GM19397 (cell line): ENCODE results near the gene NRSN2.
A peak's percentile ranks its signal among the peaks of the same experiment; 100 is the strongest.

ENCODE experiments used
- ATAC-seq: cut with Tn5 transposase; IDR thresholded peaks from one replicate; pipeline ENCODE4 v1.9.1; 2021; ENCODE audit warnings: mild to moderate bottlenecking, moderate library complexity; ENCODE audit not compliant: unreplicated experiment

The NRSN2 gene, protein sequence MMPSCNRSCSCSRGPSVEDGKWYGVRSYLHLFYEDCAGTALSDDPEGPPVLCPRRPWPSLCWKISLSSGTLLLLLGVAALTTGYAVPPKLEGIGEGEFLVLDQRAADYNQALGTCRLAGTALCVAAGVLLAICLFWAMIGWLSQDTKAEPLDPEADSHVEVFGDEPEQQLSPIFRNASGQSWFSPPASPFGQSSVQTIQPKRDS

DNA sequence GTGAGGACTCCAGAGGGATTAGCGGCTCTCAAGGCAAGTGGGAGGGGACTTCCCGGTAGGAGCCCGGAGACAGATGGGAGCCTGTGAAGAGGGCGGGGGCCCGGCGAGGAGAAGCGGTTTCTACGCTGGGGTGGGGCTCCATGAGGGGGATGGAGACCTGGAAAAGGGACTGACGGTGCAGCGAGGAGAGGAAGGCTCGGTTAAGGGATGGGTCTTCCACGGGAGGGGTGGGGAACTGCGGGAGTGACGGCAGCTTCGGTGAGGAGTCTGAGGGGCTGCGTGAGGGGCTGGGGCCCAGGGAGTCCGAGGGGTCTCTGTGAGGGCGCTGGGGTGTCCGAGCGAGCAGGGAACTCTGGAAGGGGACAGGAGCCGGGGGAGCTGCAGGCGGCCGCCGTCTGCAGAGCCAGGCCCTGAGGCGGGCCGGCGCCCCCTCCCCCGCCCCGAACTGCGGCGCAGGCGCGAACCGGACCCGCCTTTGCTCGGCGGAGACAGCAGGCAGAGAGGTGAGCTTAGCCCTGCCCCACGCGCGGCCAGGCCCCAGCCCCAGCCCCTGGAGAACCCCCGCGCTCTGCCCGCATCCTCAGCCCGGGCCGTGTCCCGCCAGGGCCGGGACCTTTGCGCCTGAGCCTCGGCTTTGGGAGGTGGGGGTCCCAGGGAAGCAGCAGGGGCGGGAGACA, at the start of gene NRSN2:
Gene NRSN2, plus strand, starts transcription at position 472 of the 677 bp plus-strand sequence. CDS start 2,533 bp downstream, outside the sequence.
- no peak for ATAC-seq

DNA sequence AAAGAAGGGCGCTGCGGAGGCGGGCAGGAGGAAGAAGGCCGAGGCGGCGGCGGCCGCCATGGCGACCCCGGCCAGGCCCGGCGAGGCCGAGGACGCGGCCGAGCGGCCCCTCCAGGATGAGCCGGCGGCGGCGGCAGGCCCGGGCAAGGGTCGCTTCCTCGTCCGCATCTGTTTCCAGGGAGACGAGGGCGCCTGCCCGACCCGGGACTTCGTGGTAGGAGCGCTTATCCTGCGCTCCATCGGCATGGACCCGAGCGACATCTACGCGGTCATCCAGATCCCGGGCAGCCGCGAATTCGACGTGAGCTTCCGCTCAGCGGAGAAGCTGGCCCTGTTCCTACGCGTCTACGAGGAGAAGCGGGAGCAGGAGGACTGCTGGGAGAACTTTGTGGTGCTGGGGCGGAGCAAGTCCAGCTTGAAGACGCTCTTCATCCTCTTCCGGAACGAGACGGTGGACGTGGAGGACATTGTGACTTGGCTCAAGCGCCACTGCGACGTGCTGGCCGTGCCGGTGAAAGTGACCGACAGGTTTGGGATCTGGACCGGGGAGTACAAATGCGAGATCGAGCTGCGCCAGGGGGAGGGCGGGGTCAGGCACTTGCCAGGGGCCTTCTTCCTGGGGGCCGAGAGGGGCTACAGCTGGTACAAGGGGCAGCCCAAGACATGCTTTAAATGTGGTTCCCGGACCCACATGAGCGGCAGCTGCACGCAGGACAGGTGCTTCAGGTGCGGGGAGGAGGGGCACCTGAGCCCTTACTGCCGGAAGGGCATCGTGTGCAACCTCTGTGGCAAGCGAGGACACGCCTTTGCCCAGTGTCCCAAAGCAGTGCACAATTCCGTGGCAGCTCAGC, 48.8 kb upstream of the NRSN2 start:
- peak; percentile 24 for ATAC-seq

DNA sequence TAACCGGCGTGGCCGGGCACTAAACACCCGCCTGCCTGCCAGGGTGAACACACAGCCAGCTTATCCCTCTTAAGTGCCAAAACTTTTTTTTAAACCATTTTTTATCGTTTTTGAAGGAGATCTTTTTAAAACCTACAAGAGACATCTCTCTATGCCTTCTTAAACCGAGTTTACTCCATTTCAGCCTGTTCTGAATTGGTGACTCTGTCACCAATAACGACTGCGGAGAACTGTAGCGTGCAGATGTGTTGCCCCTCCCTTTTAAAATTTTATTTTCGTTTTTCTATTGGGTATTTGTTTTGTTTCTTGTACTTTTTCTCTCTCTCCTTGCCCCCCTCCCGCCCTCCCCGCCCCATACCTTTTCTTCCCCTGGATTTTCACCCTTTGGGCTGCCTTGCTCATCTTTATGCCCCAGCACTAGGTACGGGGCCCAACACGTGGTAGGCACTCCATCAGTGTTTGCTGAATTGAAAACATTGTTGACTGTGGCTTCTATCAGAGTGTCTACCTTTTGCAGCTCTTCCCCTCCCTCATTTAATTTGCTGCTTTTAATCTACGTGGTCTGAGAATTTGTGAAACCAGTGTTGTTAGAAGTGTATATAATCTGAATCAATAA, 48.0 kb upstream of the NRSN2 start:
- ATAC-seq = no peak

DNA sequence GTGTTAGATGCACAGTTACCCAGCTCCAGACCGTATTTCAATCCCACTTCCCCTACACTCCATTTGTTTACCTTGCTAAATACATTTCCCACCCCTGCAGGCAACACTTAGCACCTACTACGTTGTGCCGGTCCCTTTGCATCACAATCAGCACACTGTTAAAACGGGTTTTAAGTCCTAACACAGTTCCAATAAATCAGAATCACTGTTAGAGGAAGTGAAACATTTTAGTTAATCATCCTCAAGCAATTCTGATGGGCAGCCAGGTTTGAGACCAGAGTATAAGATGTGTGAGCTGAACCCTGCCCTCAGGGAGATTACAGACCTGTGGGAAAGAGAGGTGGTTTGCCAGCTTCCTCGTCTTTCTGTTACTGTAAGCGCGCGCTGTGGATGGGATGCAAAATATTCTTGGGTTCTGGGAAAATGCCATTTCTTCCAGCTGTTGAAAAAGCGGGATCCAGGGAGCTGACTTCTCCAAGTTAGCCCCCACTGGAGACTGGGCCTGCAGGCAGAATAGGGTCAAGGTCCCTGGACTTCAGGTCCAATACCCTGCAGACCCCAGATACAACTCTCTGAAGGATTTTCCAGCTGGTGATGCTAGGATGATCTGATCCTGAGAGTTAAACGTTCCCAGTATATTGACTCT, 46.4 kb upstream of the NRSN2 start:
- no peak for ATAC-seq

DNA sequence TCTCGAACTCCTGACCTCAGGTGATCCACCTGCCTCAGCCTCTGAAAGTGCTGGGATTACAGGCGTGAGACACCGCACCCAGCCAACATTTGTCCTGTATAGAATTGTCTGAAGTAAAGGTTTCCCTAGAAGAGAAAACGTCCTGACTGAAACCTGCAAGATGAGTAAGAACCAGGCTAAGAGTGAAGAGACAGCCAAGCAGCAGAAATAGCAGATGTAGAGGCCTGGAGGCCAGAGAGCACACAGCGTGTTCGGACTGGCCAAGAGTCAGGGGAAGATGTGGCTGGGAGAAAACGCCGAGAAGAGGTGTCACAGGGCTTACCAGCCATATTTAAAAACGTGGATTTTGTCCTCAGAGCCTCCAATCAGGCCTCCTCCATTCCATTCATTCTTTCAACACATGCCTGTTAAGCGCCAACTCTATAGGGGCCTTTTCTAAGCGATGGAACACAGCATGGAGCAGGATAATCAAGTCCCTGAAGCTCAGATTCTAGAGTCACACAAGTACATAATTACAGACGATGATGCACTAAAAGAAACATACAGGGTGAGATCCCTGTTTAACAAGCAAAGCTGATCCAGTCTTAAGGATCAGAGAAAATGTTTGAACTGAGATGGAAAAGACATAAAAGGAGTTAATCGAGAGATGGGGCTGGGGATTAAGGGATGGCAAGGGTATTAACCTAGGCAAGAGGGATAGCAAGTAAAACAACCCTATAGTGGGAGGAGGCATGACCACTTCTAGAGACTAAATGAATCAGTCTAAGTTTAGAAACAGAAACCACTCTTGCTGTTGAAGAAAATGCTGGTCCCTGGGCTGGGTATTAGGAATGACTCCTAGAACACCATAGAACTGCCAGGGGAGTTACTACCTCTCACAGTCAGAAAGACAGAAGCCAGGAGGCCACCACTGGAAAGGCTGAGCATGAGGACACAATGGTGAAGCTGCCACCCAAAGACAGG, 44.7 kb upstream of the NRSN2 start:
- no peak for ATAC-seq

DNA sequence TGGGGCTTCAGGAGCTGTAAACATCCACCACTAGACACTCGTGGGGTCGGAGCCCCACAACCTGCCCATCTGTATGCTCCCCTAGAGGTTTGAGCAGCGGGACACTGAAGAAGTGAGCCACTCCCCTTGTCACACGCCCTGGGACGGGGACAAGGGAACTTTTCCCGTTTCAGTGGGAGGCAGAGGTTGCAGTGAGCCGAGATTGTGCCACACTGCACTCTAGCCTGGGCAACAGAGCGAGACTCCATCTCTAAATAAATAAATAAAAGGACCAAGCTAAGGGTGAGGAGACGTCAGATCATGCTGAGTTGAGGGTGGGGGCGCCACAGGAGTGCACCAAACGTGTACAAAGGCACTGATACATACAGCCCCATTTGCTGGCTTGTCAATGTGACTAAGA, 41.2 kb upstream of the NRSN2 start:
- ATAC-seq = no peak

DNA sequence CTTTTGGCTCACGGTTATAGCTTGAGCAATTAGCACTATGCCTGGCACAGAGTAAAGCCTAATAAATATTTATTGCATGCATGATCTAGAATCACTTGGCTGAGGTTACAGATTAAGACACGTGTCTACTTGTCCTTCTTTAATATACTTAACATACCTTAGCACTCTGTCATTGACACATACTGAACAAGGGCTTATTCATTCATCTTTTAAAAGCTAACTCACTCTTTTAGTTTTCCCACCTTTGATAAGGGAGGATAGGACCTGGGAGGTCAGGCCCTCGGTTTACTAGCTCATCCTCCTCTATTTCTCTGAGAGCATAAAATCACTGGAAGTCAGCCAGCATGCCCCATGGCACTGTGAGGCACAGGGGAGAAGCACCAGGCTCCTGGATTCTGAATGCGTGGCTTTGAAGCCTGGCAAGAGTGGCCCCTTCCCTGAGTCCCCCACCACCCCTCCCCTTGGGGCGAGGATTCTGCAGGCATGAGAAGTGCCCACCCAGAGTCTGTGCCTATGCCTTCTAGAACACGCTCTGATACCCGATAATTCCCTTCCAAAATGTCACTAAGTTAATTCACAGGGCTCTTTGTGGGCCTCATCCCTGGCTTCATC, 38.4 kb upstream of the NRSN2 start:
- no peak for ATAC-seq

DNA sequence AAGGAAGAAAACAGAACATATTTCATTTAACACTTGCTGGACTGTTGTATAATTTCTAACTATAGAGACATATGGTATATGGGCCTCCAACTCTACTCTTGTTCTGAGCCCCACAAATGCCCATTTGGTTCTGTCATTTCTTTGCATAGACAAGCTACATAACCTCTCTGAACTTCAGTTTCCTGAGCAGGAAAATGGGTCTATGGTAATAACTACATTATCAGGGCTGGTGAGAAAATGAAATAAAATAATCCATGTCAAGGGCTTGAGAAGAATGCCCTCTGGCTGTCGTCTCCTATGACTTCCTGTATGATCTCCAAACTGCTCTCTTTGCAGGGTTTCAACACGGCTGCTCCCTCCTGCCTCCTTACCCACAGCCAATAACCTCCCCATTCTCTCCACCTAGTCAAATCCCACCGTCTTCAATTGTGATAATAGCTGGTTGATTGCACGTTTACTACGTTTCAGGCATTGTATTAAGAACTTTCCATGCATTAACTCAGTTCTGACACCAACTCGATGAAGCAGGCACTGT, 37.5 kb upstream of the NRSN2 start:
- ATAC-seq = no peak

DNA sequence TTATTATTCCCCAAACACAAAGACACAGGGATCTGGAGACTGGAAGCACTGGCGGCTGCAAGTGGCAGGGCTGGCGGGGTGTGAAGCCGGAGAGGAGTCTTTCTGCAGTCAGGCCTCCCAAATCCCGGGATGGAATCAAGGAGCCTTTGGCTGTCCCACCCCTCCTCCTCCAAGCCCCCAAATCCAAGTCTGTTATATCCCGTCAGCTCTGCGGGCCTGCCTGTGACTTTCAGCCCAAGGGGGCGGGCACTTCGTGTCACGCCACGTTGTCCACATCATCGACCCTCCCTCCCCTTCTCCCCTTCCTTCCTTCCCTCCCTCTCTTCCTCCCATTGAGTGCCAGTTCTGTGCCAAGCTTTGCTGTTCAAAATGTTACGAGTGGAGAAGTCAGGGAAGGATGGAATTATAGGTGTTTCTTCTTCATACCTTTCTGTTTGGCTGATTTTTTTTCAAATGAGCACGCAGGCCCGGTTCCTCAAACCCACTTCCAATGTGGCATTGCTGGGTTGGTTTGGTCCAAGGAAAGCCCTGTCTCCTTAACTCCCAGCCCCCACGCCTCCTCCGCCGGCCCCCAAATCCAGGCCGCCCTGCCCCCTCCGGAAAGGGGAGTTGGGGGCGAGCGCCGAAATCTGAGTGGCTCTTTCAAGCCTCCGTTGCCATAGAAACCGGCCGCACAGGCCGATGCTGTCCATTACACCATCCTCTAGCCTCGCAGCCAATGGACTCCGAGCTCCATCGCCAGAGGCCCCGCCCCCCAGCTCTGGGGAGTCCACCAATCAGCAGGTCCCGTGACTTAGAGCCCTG, 36.9 kb upstream of the NRSN2 start:
- peak; percentile 99 for ATAC-seq

DNA sequence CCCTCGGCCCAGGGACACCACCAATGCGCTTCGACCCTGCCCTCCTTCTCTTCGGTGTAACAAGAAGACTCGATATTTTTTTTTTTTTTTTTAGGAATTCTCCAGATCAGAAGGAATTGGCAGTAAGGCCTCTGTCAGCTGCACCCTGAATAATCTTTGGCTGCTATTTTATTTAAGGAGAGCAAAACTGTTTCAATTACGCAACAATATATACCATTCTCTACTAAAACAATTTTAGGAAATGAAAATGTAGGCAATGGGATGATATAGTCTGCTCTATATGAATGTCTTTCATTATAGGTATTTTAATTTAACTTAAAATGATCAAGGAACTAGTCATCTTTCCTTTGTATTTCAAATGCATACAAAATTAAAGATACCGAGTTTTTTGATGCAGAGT, 36.3 kb upstream of the NRSN2 start:
- no peak for ATAC-seq

DNA sequence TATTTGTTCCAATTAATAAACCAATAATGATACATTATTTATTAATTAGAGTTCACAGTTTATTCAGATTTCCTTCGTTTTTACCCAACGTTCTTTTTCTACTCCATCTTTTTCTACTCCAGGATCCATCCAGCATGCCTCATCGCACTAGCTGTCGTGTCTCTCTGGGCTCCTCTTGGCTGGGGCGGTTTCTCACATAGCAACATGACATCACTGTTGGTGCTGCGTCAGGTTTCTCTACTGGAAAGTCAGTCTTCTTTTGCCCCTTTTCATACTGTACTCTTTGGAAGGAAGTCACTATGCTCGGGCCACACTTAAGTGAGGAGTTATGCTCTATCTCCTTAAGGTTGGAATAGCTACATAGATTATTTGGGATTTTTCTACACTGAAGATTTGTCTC, 35.3 kb upstream of the NRSN2 start:
- ATAC-seq = no peak

DNA sequence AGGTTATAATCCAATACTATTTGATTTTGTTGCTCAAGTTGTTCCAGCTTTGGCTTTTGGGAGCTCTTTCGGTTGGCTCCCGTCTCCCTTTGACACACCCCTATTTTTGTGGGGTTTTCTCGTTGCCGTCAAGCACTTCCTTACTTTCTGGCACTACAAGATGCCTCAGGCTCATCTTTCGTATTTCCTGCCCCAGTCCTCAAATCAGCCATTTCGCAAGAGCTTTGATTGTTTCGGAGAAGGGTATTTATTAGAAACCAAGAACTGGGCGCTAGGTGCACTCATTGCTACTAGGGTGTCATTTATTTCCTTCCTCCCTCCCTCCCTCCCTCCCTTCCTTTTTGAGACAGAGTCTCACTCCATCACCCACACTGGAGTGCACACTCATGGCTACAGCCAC, 34.8 kb upstream of the NRSN2 start:
- ATAC-seq = no peak

DNA sequence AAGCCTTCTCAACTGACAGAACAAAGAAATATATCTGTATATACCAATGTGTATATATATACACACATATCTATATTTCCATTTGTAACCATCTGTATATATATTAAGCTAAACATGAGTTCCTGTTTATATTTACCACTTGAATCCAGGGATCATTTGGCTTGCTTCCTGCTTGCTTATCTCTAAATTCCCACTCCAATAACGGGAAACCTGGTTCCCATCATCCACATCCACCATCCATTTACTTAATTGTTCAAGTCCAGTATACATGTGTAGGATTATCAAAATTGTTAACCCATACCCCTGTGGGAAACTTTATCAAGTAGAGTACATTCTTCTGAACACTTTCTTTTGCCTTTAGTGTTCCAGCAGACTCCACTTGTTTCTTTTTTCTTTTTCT, 34.0 kb upstream of the NRSN2 start:
- no peak for ATAC-seq

DNA sequence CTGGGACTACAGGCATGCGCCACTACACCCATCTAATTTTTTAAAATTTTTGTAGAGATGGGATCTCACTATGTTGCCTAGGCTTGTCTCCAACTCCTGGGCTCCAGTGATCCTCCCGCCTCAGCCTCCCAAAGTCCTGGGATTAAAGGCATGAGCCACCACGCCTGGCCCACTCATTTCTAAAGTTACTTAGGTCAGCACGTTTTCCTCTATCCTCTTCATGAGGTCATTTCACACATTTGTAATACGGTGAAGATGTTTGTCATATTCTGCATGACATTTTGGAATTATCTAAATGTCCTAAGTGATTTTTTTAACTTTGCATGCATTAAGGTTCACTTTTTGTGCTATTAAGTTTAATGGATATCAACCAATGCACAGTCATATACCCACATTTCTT, 33.5 kb upstream of the NRSN2 start:
- ATAC-seq = no peak

DNA sequence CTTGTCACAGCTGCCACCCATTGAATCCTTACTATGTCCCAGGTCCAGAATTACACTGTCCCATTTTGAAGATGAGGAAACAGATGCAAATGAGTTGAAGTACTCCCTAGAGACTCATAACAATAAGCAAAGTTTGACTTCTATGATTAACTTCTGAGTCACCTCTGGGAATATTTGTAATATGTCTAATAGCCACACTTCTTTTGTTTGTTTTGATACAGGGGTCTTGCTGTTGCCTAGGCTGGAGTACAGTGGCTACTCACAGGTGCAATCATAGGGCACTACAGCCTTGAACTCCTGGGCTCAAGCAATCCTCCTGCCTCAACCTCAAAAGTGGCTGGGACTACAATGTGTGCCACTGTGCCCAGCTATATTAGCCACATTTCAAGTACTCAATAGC, 33.0 kb upstream of the NRSN2 start:
- ATAC-seq = no peak

DNA sequence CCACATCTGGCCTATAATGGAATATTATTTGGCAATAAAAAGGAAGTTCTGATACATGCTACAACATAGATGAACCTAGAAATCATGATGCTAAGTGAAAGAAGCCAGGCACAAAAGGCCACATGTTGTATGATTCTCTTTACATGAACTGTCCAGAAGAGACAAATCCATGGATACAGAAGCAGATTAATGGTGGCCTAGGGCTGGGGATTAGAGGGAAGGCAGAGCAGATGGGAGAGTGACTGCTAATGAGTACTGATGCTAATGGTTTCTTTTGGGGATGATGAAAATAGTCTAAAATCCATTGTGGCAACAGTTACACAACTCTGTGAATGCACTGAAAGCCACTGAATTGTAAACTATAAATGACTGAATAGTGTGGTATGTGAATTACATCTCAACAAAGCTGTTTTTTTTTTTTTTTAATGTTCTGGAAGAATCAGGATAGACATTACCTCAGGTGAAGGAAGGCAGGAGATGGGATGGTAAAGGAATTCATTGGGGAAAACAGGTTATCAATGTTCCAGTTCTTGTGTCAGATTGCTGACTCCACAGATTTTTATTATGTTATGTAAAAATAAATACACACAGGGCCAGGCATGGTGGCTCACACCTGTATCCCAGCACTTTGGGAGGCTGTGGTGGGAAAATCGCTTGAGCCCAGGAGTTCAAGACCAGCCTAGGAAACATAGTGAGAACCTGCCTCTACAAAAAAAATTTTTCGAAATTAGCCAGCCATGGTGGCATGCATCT, 30.4 kb upstream of the NRSN2 start:
- ATAC-seq = no peak

DNA sequence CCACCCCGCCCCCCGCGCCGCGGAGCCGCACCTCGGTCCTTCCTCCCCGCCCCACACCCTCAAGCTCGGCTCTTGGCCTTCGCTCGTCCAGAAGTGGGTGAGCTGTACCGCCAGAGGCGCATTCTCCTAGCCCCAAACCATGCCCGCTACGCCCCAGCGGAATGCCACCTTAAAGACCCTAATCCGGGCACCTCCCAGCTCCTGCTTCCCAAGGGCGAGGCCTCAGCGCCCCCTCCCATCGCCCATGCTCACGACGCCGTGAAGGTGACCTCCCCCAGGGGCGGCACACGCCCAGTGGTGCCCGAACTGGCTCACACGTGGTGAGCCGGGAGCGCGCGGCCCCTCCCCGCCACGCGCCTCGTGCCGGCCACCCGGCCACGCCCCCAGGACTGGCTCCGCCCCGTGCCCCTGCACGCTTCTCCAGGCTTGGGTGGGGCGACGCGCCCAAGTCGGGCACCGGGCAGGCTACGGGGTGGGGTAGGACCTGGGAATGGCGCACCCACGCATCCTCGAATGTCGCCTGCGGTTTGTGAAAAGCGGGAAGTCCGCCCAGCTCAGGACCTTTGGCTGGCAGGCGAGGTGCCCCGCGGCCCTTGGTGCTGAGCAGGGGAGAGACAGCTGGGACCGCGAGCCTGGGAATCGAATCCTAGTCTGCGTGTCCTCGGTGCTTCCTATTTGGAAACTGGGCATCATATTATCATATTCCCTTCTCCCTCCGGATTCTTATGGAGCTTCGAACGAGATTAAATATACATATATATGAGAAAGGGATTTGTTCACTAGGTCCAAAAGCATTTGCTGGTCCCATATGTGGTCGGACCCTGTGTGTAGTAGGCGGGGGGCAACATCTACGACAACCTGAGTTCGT, 22.5 kb upstream of the NRSN2 start:
- peak; percentile 57 for ATAC-seq
